Measurements from ENCODE around the gene INPP5E.

The INPP5E gene

GRCh38 chr9:136401173-136401922 lies 38.3 kb downstream of the INPP5E start:
- DNase-seq = no peak

GRCh38 chr9:136400038-136400834 lies 39.4 kb downstream of the INPP5E start, which contains the start of gene SNAPC4:
TSS of gene SNAPC4 (minus strand) at chr9:136400170. CDS start at chr9:136398428, 1,742 bp downstream.
- DNase-seq = peak; percentile 78 to 80

GRCh38 chr9:136399176-136400037 lies 40.2 kb downstream of the INPP5E start:
- DNase-seq = peak in 1 of 2 experiments; percentile 5

GRCh38 chr9:136398286-136398685 lies 41.4 kb downstream of the INPP5E start:
- DNase-seq = no peak

GRCh38 chr9:136397643-136398042 lies 42.0 kb downstream of the INPP5E start:
- DNase-seq = no peak

- DNase-seq = no peak
Observed at GRCh38 chr9:136396219-136396515, 43.5 kb downstream of the INPP5E start.

GRCh38 chr9:136395345-136396218 lies 44.1 kb downstream of the INPP5E start:
- no peak for DNase-seq

- no peak for DNase-seq
Observed at GRCh38 chr9:136395020-136395340, 44.7 kb downstream of the INPP5E start.

GRCh38 chr9:136394312-136395019 lies 45.2 kb downstream of the INPP5E start:
- no peak for DNase-seq

- no peak for DNase-seq
Observed at GRCh38 chr9:136393531-136393930, 46.1 kb downstream of the INPP5E start.

GRCh38 chr9:136392538-136393449 lies 46.9 kb downstream of the INPP5E start:
- no peak for DNase-seq

- no peak for DNase-seq
Observed at GRCh38 chr9:136391737-136392537, 47.7 kb downstream of the INPP5E start.

- DNase-seq = no peak
Observed at GRCh38 chr9:136389396-136389795, 50.2 kb downstream of the INPP5E start.

GRCh38 chr9:136387217-136387616 lies 52.4 kb downstream of the INPP5E start:
- DNase-seq = no peak

GRCh38 chr9:136386018-136386417 lies 53.6 kb downstream of the INPP5E start:
- no peak for DNase-seq

GRCh38 chr9:136385015-136385414 lies 54.6 kb downstream of the INPP5E start:
- no peak for DNase-seq

GRCh38 chr9:136383436-136383835 lies 56.2 kb downstream of the INPP5E start:
- no peak for DNase-seq

GRCh38 chr9:136381966-136382513 lies 57.6 kb downstream of the INPP5E start:
- DNase-seq = no peak

- DNase-seq = no peak
Observed at GRCh38 chr9:136381311-136381710, 58.3 kb downstream of the INPP5E start.
